Measurements from ENCODE around the gene PIEZO2. TPM values are rescaled to one million over a fixed set of nuclear protein-coding genes. Genes with fewer than 3 reads are reported as not detected.

The PIEZO2 gene
- total RNA-seq, 1 experiment from 2014 or later = 10.7 TPM

GRCh38 chr18:10951631-10952544 lies 197.5 kb downstream of the PIEZO2 start (continued):
- TF ChIP-seq STAT6 (CRISPR knock-in tag; conservative IDR thresholded peaks at IDR 0.05; ENCODE audit: low read depth) = no peak
- no peak for TF ChIP-seq ZNF232 (CRISPR knock-in tag; IDR thresholded peaks at IDR 0.05)
- no peak for TF ChIP-seq ZNF671 (CRISPR knock-in tag; IDR thresholded peaks at IDR 0.05)
- no peak for TF ChIP-seq ZNF263 (CRISPR knock-in tag; IDR thresholded peaks at IDR 0.05; ENCODE audit: low read depth)
- no peak for TF ChIP-seq NFATC4 (CRISPR knock-in tag; IDR thresholded peaks at IDR 0.05)
- no peak for TF ChIP-seq GTF2I (CRISPR knock-in tag; conservative IDR thresholded peaks at IDR 0.05)
- no peak for TF ChIP-seq E2F5 (CRISPR knock-in tag; IDR thresholded peaks at IDR 0.05)
- no peak for TF ChIP-seq TEAD4 (CRISPR knock-in tag; IDR thresholded peaks at IDR 0.05)

- ChIA-PET CTCF (no interaction called here), POLR2A (no interaction called here)
- H3K4me1 Mint-ChIP-seq = peaks cover 17% of the 10 kb centered on the region
- H3K36me3 Mint-ChIP-seq = peaks cover 11% of the 10 kb centered on the region
- H3K4me3 Mint-ChIP-seq = no peak overlapping the region
- peaks cover 13% of the 10 kb centered on the region for H3K9me3 Mint-ChIP-seq
- H3K27me3 Mint-ChIP-seq (ENCODE audit: low read depth) = no peaks in the 10 kb centered on the region
- ATAC-seq = no peak
- peak overlapping the region; percentile 38; the same call in 1 of the 2 replicates for H3K27ac Mint-ChIP-seq
- DNase-seq (ENCODE audit: low spot score) = no peak
- no peak for TF ChIP-seq JAZF1 (CRISPR knock-in tag; IDR thresholded peaks at IDR 0.05)
- TF ChIP-seq MAX (CRISPR knock-in tag; IDR thresholded peaks at IDR 0.05) = no peak
- TF ChIP-seq FOXK1 (CRISPR knock-in tag; IDR thresholded peaks at IDR 0.05) = no peak
- no peak for TF ChIP-seq E2F4 (CRISPR knock-in tag; IDR thresholded peaks at IDR 0.05; ENCODE audit: borderline replicate concordance, low read depth)
- TF ChIP-seq ZBTB21 (CRISPR knock-in tag; IDR thresholded peaks at IDR 0.05; ENCODE audit: borderline replicate concordance) = no peak
- no peak for TF ChIP-seq FOXJ3 (CRISPR knock-in tag; IDR thresholded peaks at IDR 0.05; ENCODE audit: borderline replicate concordance)
- no peak for TF ChIP-seq ZNF138 (CRISPR knock-in tag; conservative IDR thresholded peaks at IDR 0.05)
- no peak for TF ChIP-seq ERG (CRISPR knock-in tag; IDR thresholded peaks at IDR 0.05)
- no peak for TF ChIP-seq ZNF263 (CRISPR knock-in tag; IDR thresholded peaks at IDR 0.05; ENCODE audit: low read depth)
- no peak for TF ChIP-seq ELF4 (CRISPR knock-in tag; IDR thresholded peaks at IDR 0.05; ENCODE audit: low read depth)
- TF ChIP-seq TP53 (CRISPR knock-in tag; IDR thresholded peaks at IDR 0.05) = no peak
- no peak for TF ChIP-seq PRDM15 (CRISPR knock-in tag; IDR thresholded peaks at IDR 0.05)
- no peak for TF ChIP-seq ZNF532 (CRISPR knock-in tag; IDR thresholded peaks at IDR 0.05; ENCODE audit: borderline replicate concordance)
Measured at GRCh38 chr18:10950876-10951630, 198.3 kb downstream of the PIEZO2 start.
